Prostate gland (tissue), 2 donors: Measurements from ENCODE around the gene RNF6. TPM values are rescaled to one million over a fixed set of nuclear protein-coding genes. Genes with fewer than 3 reads are reported as not detected.

Experiments
- DNase-seq: peaks from one replicate; pipeline ENCODE4 v3.0.0-alpha.2; 2019; ENCODE audit warnings: low spot score
- H3K27ac ChIP-seq, 2 donors: fragments of 200-600 bp; sonication (generic); 2 replicates each; pipeline ENCODE4 v1.5.1; 2017 to 2019
- H3K27me3 ChIP-seq: fragments of 200-600 bp; sonication (generic); replicated peaks from 2 replicates; pipeline ENCODE4 v1.5.1; 2019; ENCODE audit not compliant: insufficient read depth
- H3K36me3 ChIP-seq, 2 donors: fragments of 200-600 bp; sonication (generic); 1 replicate in 1 of 2; 2 replicates in 1 of 2; pipeline versions ENCODE4 v1.5.1 to v1.8.1; 2017 to 2019
- H3K4me1 ChIP-seq: fragments of 200-600 bp; sonication (generic); replicated peaks from 2 replicates; pipeline ENCODE4 v1.5.1; 2019
- H3K4me3 ChIP-seq, 2 donors: fragments of 200-600 bp; sonication (generic); 2 replicates each; pipeline ENCODE4 v1.5.1; 2017 to 2019
- H3K9me3 ChIP-seq: fragments of 200-600 bp; sonication (generic); 2 replicates; pipeline ENCODE4 v1.5.1; 2017
- POLR2A ChIP-seq: fragments of 450-650 bp; IDR thresholded peaks from one replicate; pipeline ENCODE4 v1.6.1; 2016; ENCODE audit warnings: antibody characterized with exemption, mild to moderate bottlenecking
- POLR2AphosphoS5 ChIP-seq: sonication (generic); formaldehyde crosslinking; IDR thresholded peaks from one replicate; pipeline ENCODE4 v1.6.1; 2017; ENCODE audit warnings: antibody characterized with exemption
- WGBS: methylation state at CpG from one replicate; pipeline ENCODE4 v1.1.5; 2018; 5-methylcytosine and 5-hydroxymethylcytosine counted together
- intact Hi-C: fragments of 100-400 bp; cut with DNase I; formaldehyde crosslinking; loops from one replicate; pipeline ENCODE4 v1.14.2; 2022
- total RNA-seq, 2 donors: library from RNA; depleted of rRNA; stranded (reverse); fragments of >200 nt; gene quantifications; one replicate each; pipeline ENCODE4 v1.1.0, GENCODE V29; 2016
- TF ChIP-seq, protein P1 (sequence below), 4 experiments: fragments of 200-600 bp in 2 of 4; fragments of 450-650 bp in 2 of 4; sonication (generic) in 2 of 4; IDR thresholded peaks; 1 replicate in 3 of 4; 2 replicates in 1 of 4; pipeline ENCODE4 v1.5.1; 2016 to 2019; ENCODE audit warnings: antibody characterized with exemption in 4 of 4, mild to moderate bottlenecking in 2 of 4, moderate library complexity in 2 of 4

RNF6 gene
- total RNA-seq, 2 donors from 2014 or later, result 22.4 to 28.2 TPM

DNA sequence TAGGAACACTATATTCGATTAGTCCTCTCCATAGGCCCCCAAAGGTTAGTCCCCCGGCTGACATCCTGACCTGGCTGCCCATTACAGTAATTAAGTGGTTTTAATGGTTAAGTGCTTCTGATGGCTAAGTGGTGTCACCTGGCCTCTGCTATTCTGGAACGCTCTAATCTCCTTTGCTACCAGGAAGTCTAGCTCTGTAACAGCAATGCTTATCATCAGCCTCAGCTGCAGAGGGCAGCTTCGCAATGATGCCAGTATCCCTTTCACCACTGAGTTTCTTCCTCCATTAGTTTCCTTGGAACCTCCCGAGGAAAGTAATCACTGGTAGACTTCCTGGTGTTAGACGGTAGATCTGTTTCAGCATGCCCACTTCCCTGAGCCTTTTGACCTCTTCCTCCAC, 8.6 kb upstream of the RNF6 start:
- DNase-seq, result no peak
- Histone ChIP-seq H3K27me3 (no peaks in the 10 kb centered on the region), H3K27ac (no peak overlapping the region), H3K9me3 (no peaks in the 10 kb centered on the region), H3K4me1 (no peaks in the 10 kb centered on the region), H3K4me3 (no peak overlapping the region), H3K36me3 (no peaks in the 10 kb centered on the region)
- TF ChIP-seq POLR2AphosphoS5 (no peak), POLR2A (no peak)
- TF ChIP-seq, protein P1, sequence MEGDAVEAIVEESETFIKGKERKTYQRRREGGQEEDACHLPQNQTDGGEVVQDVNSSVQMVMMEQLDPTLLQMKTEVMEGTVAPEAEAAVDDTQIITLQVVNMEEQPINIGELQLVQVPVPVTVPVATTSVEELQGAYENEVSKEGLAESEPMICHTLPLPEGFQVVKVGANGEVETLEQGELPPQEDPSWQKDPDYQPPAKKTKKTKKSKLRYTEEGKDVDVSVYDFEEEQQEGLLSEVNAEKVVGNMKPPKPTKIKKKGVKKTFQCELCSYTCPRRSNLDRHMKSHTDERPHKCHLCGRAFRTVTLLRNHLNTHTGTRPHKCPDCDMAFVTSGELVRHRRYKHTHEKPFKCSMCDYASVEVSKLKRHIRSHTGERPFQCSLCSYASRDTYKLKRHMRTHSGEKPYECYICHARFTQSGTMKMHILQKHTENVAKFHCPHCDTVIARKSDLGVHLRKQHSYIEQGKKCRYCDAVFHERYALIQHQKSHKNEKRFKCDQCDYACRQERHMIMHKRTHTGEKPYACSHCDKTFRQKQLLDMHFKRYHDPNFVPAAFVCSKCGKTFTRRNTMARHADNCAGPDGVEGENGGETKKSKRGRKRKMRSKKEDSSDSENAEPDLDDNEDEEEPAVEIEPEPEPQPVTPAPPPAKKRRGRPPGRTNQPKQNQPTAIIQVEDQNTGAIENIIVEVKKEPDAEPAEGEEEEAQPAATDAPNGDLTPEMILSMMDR (IDR thresholded peaks at IDR 0.05), result no peak
- intact Hi-C loops, result no loop called here
- WGBS, result 68% methylated on average over 6 of the region's 6 CpGs

DNA sequence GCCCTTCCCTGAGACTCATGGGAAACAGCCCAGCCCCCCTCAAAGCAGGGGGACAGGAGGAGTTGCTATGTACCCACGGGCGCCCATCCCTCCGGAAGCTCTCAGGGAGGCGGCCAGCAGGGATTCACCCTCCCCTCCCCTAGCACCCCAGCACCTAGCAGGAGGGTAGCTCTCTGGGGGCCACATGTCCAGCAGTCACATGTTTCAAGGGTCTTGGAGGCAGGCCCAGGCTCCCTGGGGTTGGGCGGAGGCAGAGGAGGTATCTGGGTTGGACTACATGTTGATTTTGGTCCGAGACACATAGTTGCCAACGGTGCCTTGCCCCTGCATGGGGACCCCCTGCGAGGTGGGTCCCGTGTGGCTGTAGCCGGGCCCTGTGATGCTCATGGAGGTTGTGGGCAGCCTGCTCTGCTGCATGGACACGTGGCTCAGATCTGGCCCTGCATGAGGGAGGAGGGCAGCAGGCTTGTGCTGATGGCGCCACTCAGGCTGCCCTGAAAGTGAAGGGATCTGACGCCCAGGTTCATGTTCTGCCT, 7.0 kb upstream of the RNF6 start:
- intact Hi-C loops, result no loop called here
- Histone ChIP-seq H3K36me3 (no peaks in the 10 kb centered on the region), H3K9me3 (no peaks in the 10 kb centered on the region), H3K4me3 (no peak overlapping the region), H3K4me1 (no peaks in the 10 kb centered on the region), H3K27me3 (no peaks in the 10 kb centered on the region), H3K27ac (no peak overlapping the region)
- no peak for DNase-seq
- WGBS, result 88% methylated on average over 13 of the region's 13 CpGs
- TF ChIP-seq POLR2AphosphoS5 (no peak), POLR2A (no peak)
- TF ChIP-seq, protein P1 (IDR thresholded peaks at IDR 0.05), result no peak

DNA sequence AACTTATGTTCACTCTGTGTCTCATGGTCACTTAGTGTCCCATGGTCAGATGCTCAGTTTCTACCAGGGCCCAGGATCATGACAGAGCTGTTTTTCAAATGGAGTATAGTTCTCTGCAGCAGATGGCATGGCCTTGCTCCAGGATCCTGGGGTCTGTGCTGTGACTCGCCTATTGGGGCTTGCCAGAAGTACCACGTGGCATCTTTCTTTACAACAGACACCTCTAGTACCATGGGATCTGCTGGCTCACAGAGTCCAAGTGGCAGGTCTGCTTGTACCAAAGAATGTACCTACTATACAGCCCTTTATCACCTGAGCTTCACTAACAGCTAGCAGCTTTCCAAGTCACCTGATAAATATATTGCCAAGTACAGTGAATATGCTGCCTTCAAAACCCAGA, 6.0 kb upstream of the RNF6 start:
- 43% methylated on average over 2 of the region's 2 CpGs for WGBS
- H3K4me1 ChIP-seq, result no peaks in the 10 kb centered on the region
- H3K27ac ChIP-seq, result no peak overlapping the region
- TF ChIP-seq, protein P1 (IDR thresholded peaks at IDR 0.05), result no peak
- TF ChIP-seq POLR2A, result no peak
- no peak for TF ChIP-seq POLR2AphosphoS5
- H3K27me3 ChIP-seq, result no peaks in the 10 kb centered on the region
- no peaks in the 10 kb centered on the region for H3K9me3 ChIP-seq
- intact Hi-C loops, result no loop called here
- no peaks in the 10 kb centered on the region for H3K36me3 ChIP-seq
- DNase-seq, result no peak
- no peak overlapping the region for H3K4me3 ChIP-seq

DNA sequence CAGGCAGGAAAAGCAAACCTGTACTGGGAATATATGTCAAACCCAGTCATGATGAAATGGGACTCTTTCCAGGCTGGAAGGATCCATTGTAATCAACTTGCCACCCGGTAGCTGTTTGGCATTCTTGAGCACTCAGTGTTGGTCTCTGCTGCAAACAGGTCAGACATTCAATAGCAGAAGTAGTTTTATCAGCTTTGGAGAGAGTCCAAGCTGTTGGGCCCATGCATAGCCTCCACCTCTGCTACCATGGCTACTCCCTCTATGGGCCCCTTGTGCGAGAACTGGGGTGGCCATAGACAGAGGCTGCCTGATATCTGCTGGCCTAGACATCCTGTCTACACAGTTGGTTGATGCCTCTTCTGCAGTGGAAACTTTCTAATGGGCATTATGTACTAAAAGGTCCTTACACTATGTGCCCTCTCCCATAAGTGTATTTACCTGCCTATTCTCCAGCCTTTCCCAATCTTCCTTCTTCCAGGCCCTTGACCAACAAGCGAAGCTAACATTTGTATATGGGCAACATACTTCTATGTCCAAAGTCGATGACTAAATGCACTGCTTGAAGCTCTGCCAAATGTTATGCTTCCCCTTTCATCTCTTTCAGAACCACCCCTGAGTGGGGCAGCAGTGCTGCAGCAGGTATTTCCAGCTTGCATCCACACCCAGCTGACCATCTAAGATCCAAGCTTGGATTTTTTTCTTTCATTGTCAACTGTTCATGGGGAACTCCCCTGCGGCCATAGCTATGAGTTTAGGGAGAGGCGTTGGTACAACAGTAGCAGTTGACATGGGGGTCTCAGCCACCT, 5.3 kb upstream of the RNF6 start:
- no peaks in the 10 kb centered on the region for H3K36me3 ChIP-seq
- DNase-seq, result no peak
- no peaks in the 10 kb centered on the region for H3K9me3 ChIP-seq
- 83% methylated on average over 6 of the region's 6 CpGs for WGBS
- no peaks in the 10 kb centered on the region for H3K27me3 ChIP-seq
- intact Hi-C loops, result no loop called here
- no peak for TF ChIP-seq POLR2AphosphoS5
- TF ChIP-seq, protein P1 (IDR thresholded peaks at IDR 0.05), result no peak
- TF ChIP-seq POLR2A, result no peak
- H3K4me3 ChIP-seq, result no peak overlapping the region
- H3K4me1 ChIP-seq, result no peaks in the 10 kb centered on the region
- H3K27ac ChIP-seq, result no peak overlapping the region
